GM08714 (cell line): Measurements from ENCODE around the gene CDRT15L2.
A peak's percentile ranks its signal among the peaks of the same experiment; 100 is the strongest.
"Not testable (repeated sequence)": the region's sequence is repeated elsewhere in the genome, so short reads cannot be mapped to it uniquely, and the experiment has no call there.

Source experiments
- H3K4me3 ChIP-seq: fragments of 200-500 bp; sonication (Bioruptor generic); 2 replicates; pipeline ENCODE4 v1.5.1; 2014; ENCODE audit warnings: mild to moderate bottlenecking, low read length, inconsistent platforms
- ZNF274 ChIP-seq: IDR thresholded peaks from 2 replicates; pipeline ENCODE4 v1.6.1; 2012; ENCODE audit warnings: mild to moderate bottlenecking, low read depth, low read length

CDRT15L2 gene

DNA sequence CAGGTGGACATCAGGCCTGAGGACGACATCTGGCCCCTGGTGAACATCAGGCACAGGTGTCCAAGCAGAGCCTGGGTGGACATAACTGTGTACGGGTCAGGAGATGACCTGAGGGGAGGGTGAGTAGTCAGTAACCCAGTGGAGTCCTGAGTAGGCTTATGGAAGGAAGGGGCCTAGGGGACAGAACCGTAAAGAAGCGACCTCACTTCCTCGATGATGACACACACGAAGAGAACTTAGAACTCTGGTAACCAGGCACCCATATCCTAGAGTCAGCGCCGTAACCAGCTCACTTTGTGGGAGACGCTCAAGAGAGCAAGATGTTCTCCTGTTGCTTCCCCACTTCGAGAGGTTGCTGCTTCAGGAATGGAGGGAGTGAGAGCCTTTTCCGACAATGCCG is at the start of gene CDRT15L2:
Gene CDRT15L2 (plus strand): TSS at position 301 of the 400 bp plus-strand sequence. CDS start 20 bp downstream, at position 321.
- not testable (repeated sequence) for H3K4me3 ChIP-seq

DNA sequence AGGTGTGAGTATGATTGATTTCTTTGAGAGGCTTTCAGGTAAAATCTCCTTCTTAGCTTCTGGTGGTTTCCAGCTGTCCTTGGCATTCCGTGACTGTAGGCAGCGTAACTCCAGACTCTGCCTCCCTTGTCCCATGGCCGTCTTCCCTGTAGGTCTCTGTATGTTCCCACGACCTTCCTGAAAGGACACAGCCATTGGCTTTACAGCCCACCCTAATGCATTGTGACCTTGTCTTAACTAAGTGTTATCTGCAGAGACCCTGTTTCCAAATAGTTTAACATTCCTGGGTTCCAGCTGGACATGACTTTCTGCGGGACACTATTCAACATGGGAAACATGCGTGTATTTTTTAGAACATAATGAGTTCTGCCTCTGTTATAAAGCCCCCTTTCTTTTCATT is 49.4 kb upstream of the CDRT15L2 start:
- not testable (repeated sequence) for H3K4me3 ChIP-seq

DNA sequence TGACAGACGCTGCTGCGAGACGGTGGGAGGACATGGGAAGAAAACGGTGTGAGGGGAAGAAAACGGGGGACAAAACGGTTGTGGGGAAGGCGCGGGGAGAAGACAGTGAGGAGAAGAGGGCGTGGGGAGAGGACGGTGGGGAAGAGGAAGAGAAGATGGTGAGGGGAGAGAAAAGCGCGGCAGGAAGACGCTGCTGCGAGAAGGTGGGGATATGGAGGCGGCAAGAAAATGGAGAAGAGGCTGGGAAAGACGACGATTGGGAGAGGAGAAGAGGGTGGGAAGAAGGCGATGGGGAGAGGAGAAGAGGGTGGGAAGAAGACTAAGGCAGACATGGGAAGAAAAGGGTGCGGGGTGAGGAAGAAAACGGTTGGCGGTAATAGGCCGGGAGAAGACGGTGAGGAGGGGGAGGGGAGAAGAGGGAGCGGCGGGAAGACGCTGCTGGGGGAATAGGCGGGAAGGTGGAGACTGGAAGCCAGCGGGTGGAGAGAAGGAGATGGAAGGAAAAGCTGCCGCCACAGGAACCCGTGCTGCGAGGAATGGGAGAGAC is 46.9 kb upstream of the CDRT15L2 start:
- H3K4me3 ChIP-seq, result peak overlapping the region; percentile 32; the same call in 1 of the 2 replicates

DNA sequence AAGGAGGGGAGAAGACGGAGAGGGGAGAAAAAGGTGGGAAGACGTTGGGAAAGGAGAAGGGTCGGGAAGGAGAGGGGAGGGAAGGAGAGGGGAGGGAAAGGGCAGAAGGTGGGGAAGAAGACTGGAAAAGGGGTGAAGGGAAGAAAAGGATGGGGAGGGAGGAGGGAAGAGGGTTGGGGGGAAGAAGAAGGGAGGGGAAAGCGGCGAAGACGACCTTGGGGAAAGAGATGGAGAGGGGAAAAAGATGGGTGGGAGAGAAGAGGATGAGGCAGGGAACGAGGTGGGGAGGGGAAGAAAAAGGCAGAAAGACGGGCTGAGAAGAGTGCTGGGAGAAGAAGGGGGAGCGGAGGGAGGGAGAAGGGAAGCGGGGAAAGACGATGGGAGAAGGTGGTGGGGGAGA is 46.3 kb upstream of the CDRT15L2 start:
- H3K4me3 ChIP-seq, result peak overlapping the region; percentile 59

DNA sequence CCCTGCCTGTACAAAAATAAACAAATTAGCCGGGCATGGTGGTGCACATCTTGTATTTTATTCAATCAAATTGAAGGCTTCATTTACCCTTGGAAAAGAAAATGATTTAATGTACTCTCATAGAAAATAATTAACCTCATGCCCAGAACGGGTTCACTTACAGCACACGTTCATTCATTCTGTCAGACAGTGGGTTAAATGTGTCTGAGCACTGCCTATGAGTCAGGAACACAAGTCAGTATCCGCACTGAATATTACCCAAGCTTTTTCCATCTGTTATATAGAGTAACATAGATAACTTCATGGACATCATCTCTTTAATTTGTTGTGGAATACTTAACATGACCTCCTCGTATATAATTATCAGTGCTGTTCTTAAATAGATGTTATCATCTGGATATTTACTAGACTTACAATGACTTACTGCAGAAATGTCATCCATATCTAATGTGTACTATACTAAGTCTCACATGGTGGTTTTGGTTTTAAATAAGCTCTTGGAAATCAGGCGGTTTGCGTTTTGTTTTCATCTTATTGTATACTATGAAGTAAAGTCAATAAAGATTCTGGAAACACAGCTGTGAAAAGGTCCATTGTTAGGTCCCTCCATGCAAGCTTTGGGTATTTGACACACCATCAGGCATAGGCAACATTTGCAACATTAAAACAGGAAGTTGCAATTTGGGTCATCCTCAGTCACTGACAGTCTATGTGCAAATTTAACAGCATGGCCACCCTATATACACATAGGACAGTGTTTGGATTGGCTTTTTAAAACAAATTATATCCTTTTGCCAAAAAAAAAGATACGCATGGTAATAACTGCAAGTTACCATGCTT is 44.6 kb upstream of the CDRT15L2 start:
- not testable (repeated sequence) for H3K4me3 ChIP-seq

DNA sequence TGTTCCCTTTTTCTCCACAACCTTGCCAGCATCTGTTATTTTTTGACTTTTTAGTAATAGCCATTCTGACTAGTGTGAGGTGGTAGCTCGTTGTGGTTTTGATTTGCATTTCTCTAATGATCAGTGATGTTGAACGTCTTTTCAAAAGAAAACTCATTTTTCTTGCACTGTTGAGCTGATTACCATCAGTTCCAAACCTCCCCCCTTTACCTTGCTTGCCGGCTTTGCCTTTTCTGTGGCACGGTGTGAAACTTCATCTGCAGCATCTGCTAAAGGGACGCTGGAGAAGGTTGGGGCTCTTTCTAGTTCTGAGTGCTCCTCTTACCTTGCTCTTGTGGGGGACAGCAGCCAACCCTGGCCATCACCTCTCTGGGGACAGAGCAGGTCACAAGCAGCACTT is 39.1 kb upstream of the CDRT15L2 start:
- H3K4me3 ChIP-seq, result not testable (repeated sequence)

DNA sequence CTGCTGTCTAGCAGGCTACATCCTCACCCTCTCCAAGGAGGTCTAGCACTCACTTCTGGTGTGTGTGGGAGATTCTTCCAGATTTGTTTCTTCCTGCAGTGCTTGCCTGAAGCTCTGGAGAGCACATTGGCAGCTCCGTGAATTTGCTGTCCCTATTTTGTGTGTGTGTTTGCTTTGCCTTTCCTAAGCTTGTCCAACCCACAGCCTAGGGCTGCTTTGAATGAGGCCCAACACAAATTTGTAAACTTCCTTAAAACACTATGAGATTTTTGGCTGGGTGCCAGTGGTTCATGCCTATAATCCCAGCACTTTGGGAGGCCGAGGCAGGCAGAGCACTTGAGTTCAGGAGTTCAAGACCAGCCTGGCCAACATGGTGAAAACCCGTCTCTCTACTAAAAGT is 38.7 kb upstream of the CDRT15L2 start:
- H3K4me3 ChIP-seq, result not testable (repeated sequence)

DNA sequence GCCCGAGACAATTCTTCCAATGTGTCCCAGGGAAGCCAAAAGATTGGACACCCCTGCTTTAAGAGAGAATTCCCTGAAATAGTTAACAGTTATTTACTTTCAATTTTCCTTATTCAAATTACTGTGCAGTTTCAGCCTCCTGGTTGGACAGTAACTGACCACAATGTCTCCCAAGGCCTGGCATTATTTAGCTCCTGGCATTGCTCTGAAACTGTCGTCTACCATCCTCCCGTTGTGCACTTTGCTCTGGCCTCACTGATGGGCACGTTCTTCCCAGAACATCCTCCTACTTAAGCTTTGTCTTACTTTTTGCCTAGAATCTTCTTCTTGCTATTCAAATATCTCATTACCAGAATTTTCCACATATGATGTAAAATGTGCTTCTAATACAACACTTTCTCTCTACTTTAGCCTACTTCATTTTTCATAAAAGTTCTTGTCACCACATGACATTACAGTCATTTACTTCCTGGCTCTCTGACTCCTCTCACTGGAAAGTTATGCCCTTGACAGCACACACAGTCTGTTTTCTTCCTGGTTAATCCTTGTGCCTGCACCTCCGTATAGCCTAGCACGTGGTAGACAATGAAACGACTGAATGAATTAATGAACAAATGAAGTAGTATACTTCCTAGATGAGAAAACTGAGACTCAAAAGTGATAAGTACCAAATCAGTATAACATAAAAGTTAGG is 37.5 kb upstream of the CDRT15L2 start:
- not testable (repeated sequence) for H3K4me3 ChIP-seq

DNA sequence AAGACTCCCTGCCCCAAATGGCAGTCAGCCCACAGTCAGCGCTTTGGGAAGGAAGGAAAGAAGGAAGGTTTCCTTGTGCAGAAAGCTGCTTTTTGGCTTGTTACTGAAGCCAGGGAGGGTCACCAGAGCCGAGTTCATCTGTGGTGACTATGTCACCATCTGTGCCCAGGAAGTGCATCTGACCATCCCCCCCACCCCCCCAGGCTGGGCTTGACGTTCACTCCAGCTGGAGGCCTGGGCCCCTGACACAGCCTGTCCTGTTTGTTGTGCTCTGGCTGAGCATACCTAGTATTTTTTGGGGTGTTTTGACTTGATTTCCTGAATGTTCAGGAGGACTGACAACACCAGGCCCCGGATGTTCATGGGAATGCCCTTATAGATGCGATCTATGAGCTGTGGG is 31.6 kb upstream of the CDRT15L2 start:
- not testable (repeated sequence) for H3K4me3 ChIP-seq

DNA sequence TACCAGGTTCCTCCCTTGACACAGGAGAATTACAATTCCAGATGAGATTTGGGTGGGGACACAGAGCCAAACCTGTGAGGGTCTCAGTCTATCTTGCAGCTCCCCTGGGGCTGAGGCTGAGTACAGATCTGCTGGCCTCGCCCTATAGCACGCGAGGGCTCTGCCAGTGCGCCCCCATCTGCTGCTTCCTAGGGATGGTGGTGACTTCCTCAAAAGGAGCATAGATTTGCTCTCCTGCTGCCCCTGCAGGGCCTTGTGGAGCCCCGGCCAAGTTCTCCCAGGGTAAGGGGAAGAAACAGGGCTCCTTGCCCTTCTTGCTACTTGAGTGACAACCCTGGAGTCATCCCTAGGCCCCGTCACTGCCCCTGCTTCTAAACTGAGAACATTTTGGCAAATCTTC is 26.6 kb upstream of the CDRT15L2 start:
- H3K4me3 ChIP-seq, result not testable (repeated sequence)

DNA sequence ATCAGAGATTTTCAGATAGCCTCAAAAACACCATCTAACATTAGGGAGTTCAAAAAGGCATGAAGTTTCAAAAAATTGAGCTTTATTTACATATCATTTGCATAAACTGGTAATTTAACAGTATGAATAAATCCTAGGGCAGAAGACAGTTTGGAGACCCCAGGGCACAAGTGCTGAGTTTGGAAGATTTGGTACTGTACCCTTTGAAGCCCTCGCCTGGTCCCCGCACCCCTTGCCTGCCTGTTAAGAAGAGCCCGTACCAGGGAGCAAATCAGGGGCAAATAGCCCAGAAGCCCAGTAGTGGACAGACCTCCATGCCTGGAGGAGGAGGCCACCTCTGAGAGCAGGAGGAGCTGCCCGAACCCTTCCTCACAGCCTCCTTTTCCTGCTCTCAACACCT is 24.8 kb upstream of the CDRT15L2 start:
- H3K4me3 ChIP-seq, result not testable (repeated sequence)

DNA sequence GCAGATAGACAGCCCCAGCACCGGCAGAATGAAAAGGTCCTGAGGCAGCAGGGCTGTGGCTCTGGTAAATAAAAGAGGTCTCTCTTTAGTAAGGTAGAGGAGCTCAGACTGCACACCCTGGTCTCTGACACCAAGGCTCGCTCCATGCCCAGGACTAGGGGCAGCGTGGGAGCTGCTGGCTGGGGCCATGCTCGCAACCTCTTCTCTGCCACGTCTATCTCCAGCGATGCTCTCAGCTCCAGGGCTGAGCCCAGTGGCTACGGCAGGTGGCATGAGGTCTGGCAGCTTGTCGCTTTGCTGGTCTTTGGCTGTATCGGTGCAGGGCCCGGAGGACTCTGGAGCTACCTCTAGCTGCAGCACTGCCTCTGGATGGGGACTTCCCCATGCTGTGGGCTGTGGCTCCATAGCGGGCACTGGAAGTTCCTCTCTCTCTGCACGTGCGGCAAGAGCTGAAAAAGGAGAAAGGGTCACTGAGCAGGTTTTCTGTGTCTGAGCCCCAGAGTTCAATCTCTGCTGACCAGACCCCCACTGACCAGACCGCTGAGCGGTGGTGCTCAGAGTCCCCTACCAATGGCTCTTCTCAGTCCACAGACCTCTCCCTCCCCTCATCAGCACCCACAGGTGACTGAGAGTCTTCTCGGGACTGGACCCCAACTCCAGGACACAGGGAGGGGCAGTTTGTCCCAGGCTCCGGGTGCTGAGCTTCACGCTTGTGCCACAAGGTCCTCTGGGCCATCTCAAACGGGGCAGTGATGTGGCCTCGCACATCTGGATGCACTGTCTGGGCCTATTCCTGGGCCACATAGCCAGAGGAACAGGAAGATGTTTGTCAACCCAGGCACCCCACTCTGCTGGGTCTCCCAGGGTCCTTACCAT is 24.2 kb upstream of the CDRT15L2 start:
- H3K4me3 ChIP-seq, result not testable (repeated sequence)

DNA sequence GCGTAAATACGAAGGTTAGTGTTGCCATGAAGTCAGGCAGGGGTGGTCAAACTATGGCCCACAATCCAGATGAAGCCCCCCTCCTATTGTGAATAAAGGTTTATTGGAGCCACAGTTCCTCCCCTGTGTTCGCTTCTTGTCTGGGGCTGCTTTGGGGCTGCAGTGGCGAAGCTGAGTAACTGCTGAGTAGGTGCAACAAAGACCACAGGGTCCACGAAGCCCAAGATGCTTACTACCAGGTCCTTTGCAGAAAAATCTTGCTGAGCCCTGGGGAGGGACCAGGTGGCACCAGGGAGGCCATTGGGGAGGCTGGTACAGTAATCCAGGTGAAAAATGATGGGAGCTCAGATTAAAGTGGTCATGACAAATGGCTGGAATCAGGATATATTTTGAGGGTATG is 21.4 kb upstream of the CDRT15L2 start:
- not testable (repeated sequence) for H3K4me3 ChIP-seq

DNA sequence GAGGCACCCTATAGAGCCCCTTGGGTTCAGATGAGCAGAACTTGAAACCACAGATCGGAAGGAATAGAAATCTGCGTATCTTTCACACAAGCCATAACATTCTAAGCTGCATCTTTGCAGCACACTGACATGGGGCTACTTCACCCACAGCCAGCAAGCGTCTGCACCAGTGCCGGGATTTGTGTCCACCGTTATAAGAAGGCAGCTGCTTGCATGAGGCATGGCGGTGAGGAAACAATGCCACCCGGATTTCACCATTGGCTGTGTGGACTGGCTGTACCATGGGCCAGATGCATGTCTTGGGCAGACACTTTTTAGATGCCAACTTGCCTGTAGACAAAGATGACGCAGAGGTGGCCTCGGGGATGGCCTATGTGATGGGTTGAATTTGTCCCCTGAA is 20.5 kb upstream of the CDRT15L2 start:
- H3K4me3 ChIP-seq, result not testable (repeated sequence)

DNA sequence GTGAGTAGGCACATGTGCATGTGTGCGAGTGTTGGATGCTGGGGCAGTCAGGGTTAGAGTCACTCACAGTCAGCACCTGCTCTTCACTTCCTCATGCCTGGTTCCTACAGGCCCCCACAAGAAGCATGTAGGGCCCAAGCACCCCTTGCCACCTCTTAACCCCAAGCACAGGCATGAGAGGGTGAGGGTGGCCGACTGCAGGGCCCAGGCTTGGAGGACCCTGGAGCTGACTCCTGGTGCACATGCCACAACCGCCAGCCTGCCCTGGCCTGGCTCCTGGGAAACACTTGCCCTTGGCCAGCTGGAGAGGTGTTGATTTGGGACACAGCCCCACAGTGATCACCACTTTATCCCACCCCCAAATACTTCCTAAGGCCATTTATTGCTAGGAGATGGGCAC is 16.9 kb upstream of the CDRT15L2 start:
- TF ChIP-seq ZNF274, result no peak
- no peak overlapping the region for H3K4me3 ChIP-seq

DNA sequence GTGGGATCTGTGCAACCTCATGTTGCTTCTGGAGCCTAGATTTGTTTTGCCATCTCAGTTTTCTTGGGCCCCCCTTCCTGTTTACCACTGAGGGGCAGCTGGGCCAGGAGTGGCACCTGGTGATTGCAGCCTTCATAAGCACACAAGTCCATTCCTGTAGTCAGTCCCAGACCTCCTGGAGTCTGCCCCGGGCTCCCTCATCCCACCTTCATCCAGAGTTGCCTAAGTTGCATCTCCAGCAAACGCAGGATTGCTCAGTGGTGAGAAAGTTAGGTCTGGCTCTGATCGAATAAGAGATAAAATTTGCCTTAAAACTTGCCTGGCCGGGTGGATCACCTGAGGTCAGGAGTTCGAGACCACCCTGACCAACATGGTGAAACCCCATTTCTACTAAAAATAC is 14.3 kb upstream of the CDRT15L2 start:
- not testable (repeated sequence) for H3K4me3 ChIP-seq
